ENCODE measurements around the gene PUSL1.

GRCh38 chr1:1259540-1259939 lies 48.9 kb upstream of the PUSL1 start:
- TF ChIP-seq NFRKB (IDR thresholded peaks at IDR 0.05) = no peak
- TF ChIP-seq L3MBTL2 (conservative IDR thresholded peaks at IDR 0.05) = no peak
- no peak for TF ChIP-seq TARDBP (IDR thresholded peaks at IDR 0.05)
- TF ChIP-seq FOXA1 (IDR thresholded peaks at IDR 0.05) = no peak
- no peak for TF ChIP-seq FOXK2 (IDR thresholded peaks at IDR 0.05)
- no peak for TF ChIP-seq ZNF384 (IDR thresholded peaks at IDR 0.05)
- TF ChIP-seq FOXM1 (IDR thresholded peaks at IDR 0.05; ENCODE audit: borderline replicate concordance) = no peak
- no peak for TF ChIP-seq ELF4 (IDR thresholded peaks at IDR 0.05)
- no peak for TF ChIP-seq BHLHE40 (IDR thresholded peaks at IDR 0.05; ENCODE audit: borderline replicate concordance)
- TF ChIP-seq SP1 (IDR thresholded peaks at IDR 0.05) = no peak
- TF ChIP-seq PKNOX1 (IDR thresholded peaks at IDR 0.05) = no peak
- TF ChIP-seq CTBP1 (IDR thresholded peaks at IDR 0.05; ENCODE audit: borderline replicate concordance) = no peak

Measured in HEK293T (cell line).